Measurements from ENCODE around the gene SEC14L1.
A peak's percentile ranks its signal among the peaks of the same experiment; 100 is the strongest.

SEC14L1 gene

DNA sequence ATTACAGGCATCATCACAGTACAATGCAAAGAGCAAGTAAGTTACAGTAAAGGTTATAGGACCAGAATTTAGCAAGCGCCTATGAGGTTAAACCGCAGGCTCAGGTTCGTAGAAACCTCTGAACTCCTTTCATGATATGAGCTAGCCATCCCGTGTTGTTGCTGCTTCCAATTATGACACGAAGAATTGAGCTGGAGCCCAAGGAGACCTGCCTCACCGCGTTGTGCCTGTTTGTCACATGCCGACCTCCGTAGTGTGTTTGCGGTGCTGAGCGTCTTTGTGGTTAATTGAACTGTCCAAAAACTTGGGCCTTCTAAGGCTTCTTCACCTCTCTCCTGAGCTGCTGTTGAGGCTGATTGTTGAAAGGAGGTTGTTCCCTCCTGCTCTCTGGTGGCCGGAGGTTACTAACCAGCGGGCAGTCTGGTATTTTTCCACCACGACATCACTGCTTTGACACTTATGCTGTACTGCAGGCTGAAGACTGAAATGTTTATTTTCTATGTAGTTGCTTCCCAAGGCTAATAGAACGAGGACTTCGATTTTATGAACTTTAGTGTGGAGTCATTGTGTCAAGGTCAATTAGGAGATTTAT is 67.5 kb downstream of the SEC14L1 start:
- no peak overlapping the region for H3K9ac ChIP-seq (ENCODE audit: low read length in 2 of 2)
- H3K9me3 ChIP-seq (ENCODE audit: control insufficient read depth in 2 of 2, low read length in 2 of 2): no peaks in the 10 kb centered on the region
- H3K27ac ChIP-seq (ENCODE audit: low read length): no peak overlapping the region
- H3K27me3 ChIP-seq (ENCODE audit: control insufficient read depth in 1 of 2, insufficient read depth in 2 of 2, low read length in 2 of 2): no peaks in the 10 kb centered on the region
- peaks cover 10% of the 10 kb centered on the region for H3K4me1 ChIP-seq (ENCODE audit: control insufficient read depth, insufficient read depth, low read length)
- H3K36me3 ChIP-seq (ENCODE audit: control insufficient read depth in 2 of 2, insufficient read depth in 2 of 2, low read length in 2 of 2): peaks cover 52 to 71% of the 10 kb centered on the region in 2 donors
- peak overlapping the region in 1 of 2 donors; percentile 15 for H3K4me3 ChIP-seq (ENCODE audit: low read length in 2 of 2)

DNA sequence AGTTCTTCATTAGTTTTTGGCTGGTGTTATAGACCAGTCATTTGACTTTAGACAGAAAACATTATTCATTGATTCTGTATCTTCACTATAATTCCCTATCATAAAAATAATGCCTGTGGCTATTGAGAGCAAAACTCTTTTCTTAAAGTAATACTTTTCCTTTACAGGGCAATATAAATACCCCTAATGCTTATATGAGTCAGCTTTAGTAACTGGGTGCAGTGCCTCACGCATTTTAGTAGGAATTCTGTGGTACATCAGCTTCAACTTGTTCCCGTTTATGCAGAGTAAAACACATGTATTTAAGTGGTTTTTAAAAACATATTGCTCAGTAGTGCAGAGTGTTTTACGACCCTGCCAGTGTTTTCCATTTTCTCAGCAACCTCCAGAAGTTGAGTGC is 68.1 kb downstream of the SEC14L1 start:
- peaks cover 10% of the 10 kb centered on the region for H3K4me1 ChIP-seq (ENCODE audit: control insufficient read depth, insufficient read depth, low read length)
- H3K4me3 ChIP-seq (ENCODE audit: low read length in 2 of 2): no peak overlapping the region
- peak overlapping the region; percentile 13 for H3K27ac ChIP-seq (ENCODE audit: low read length)
- no peaks in the 10 kb centered on the region for H3K27me3 ChIP-seq (ENCODE audit: control insufficient read depth in 1 of 2, insufficient read depth in 2 of 2, low read length in 2 of 2)
- H3K36me3 ChIP-seq (ENCODE audit: control insufficient read depth in 2 of 2, insufficient read depth in 2 of 2, low read length in 2 of 2): peaks cover 54 to 71% of the 10 kb centered on the region in 2 donors
- no peaks in the 10 kb centered on the region for H3K9me3 ChIP-seq (ENCODE audit: control insufficient read depth in 2 of 2, low read length in 2 of 2)
- H3K9ac ChIP-seq (ENCODE audit: low read length in 2 of 2): no peak overlapping the region

- no peak overlapping the region for H3K9ac ChIP-seq (ENCODE audit: low read length in 2 of 2)
- peaks cover 56 to 75% of the 10 kb centered on the region in 2 donors for H3K36me3 ChIP-seq (ENCODE audit: control insufficient read depth in 2 of 2, insufficient read depth in 2 of 2, low read length in 2 of 2)
- H3K27me3 ChIP-seq (ENCODE audit: control insufficient read depth in 1 of 2, insufficient read depth in 2 of 2, low read length in 2 of 2): no peaks in the 10 kb centered on the region
- H3K4me3 ChIP-seq (ENCODE audit: low read length in 2 of 2): no peak overlapping the region
- H3K4me1 ChIP-seq (ENCODE audit: control insufficient read depth, insufficient read depth, low read length): peaks cover 10% of the 10 kb centered on the region
- peak overlapping the region; percentile 13 for H3K27ac ChIP-seq (ENCODE audit: low read length)
- H3K9me3 ChIP-seq (ENCODE audit: control insufficient read depth in 2 of 2, low read length in 2 of 2): no peaks in the 10 kb centered on the region
Observed at GRCh38 chr17:77209330-77209748, 68.6 kb downstream of the SEC14L1 start.

- no peak overlapping the region for H3K9ac ChIP-seq (ENCODE audit: low read length in 2 of 2)
- no peak overlapping the region for H3K27ac ChIP-seq (ENCODE audit: low read length)
- peaks cover 55 to 76% of the 10 kb centered on the region in 2 donors for H3K36me3 ChIP-seq (ENCODE audit: control insufficient read depth in 2 of 2, insufficient read depth in 2 of 2, low read length in 2 of 2)
- no peaks in the 10 kb centered on the region for H3K27me3 ChIP-seq (ENCODE audit: control insufficient read depth in 1 of 2, insufficient read depth in 2 of 2, low read length in 2 of 2)
- H3K4me1 ChIP-seq (ENCODE audit: control insufficient read depth, insufficient read depth, low read length): peaks cover 10% of the 10 kb centered on the region
- H3K9me3 ChIP-seq (ENCODE audit: control insufficient read depth in 2 of 2, low read length in 2 of 2): no peaks in the 10 kb centered on the region
- no peak overlapping the region for H3K4me3 ChIP-seq (ENCODE audit: low read length in 2 of 2)
Observed at GRCh38 chr17:77210331-77210730, 69.6 kb downstream of the SEC14L1 start.

DNA sequence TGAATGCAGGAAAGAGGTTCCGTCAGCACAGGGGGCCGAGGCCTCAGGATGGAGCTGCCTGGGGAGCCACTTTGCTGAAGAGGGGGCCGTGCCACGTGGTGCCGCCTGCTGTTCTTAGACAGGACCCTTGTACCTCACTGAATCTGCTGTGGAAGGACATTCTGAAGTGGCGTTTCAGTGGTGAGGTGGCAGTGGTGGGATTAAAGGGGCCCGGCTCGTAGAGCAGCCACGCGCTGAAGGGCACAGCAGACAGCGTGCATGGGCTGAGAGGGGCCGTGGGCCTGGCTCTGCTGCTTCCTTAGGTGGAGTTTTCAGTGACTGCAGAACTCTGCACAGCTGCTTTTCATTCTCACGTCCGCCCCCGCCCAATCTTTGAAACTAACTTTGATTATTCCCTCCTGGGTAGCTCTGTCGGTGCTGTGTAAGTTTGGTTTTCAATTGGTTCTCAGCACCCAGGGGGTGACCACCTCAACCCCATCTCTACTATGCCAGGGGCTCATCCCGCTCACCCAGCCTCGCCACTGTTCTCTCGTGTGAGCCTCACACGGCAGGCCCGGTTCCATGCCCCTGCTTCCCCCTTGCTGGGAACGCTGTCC is 70.3 kb downstream of the SEC14L1 start:
- H3K9me3 ChIP-seq (ENCODE audit: control insufficient read depth in 2 of 2, low read length in 2 of 2): no peaks in the 10 kb centered on the region
- no peak overlapping the region for H3K9ac ChIP-seq (ENCODE audit: low read length in 2 of 2)
- H3K4me3 ChIP-seq (ENCODE audit: low read length in 2 of 2): no peak overlapping the region
- H3K27me3 ChIP-seq (ENCODE audit: control insufficient read depth in 1 of 2, insufficient read depth in 2 of 2, low read length in 2 of 2): no peaks in the 10 kb centered on the region
- peaks cover 51 to 68% of the 10 kb centered on the region in 2 donors for H3K36me3 ChIP-seq (ENCODE audit: control insufficient read depth in 2 of 2, insufficient read depth in 2 of 2, low read length in 2 of 2)
- no peak overlapping the region for H3K27ac ChIP-seq (ENCODE audit: low read length)
- H3K4me1 ChIP-seq (ENCODE audit: control insufficient read depth, insufficient read depth, low read length): peaks cover 10% of the 10 kb centered on the region

GRCh38 chr17:77211681-77212080 is 70.9 kb downstream of the SEC14L1 start:
- Histone ChIP-seq H3K27ac (ENCODE audit: low read length) (no peak overlapping the region), H3K4me1 (ENCODE audit: control insufficient read depth, insufficient read depth, low read length) (peaks cover 10% of the 10 kb centered on the region), H3K36me3 (ENCODE audit: control insufficient read depth in 2 of 2, insufficient read depth in 2 of 2, low read length in 2 of 2) (peaks cover 45 to 68% of the 10 kb centered on the region in 2 donors), H3K9me3 (ENCODE audit: control insufficient read depth in 2 of 2, low read length in 2 of 2) (no peaks in the 10 kb centered on the region), H3K4me3 (ENCODE audit: low read length in 2 of 2) (no peak overlapping the region), H3K27me3 (ENCODE audit: control insufficient read depth in 1 of 2, insufficient read depth in 2 of 2, low read length in 2 of 2) (no peaks in the 10 kb centered on the region), H3K9ac (ENCODE audit: low read length in 2 of 2) (no peak overlapping the region)

DNA sequence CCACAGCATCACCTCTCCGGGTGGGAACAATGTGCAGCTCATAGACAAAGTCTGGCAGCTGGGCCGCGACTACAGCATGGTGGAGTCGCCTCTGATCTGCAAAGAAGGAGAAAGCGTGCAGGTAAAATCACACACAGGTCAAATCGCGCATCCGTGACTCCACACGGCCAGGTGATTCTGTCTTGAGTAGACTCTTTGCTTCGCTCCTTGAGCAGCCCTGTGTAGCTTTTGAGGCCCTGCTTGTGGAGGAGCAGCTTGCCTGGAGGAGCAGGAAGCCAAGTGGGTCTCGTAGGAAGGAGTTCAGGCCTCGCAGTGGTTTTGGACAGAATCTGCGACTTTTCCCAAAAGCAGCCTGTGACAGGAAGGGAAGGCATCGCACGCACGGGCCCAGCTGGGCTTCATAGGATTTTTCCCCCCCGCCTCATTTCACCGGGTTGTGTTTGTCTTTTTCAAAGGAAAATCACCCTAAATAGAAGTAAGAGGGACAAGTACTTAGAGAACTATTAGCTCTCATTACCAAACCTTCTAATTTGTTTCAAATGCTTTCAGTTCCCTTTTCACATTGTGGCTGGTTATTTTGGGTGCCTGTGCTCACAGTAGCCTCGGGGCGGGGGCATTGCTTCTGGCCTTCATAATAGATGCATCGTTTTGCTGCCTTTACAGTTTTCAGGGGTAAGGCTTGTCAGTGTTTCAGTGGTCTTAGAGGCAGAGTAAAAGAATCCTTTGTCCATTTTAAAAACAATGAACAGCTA is 71.5 kb downstream of the SEC14L1 start:
- Histone ChIP-seq H3K9me3 (ENCODE audit: control insufficient read depth in 2 of 2, low read length in 2 of 2) (no peaks in the 10 kb centered on the region), H3K27me3 (ENCODE audit: control insufficient read depth in 1 of 2, insufficient read depth in 2 of 2, low read length in 2 of 2) (no peaks in the 10 kb centered on the region), H3K27ac (ENCODE audit: low read length) (no peak overlapping the region), H3K9ac (ENCODE audit: low read length in 2 of 2) (no peak overlapping the region), H3K36me3 (ENCODE audit: control insufficient read depth in 2 of 2, insufficient read depth in 2 of 2, low read length in 2 of 2) (peaks cover 44 to 69% of the 10 kb centered on the region in 2 donors), H3K4me1 (ENCODE audit: control insufficient read depth, insufficient read depth, low read length) (peaks cover 10% of the 10 kb centered on the region), H3K4me3 (ENCODE audit: low read length in 2 of 2) (no peak overlapping the region)

DNA sequence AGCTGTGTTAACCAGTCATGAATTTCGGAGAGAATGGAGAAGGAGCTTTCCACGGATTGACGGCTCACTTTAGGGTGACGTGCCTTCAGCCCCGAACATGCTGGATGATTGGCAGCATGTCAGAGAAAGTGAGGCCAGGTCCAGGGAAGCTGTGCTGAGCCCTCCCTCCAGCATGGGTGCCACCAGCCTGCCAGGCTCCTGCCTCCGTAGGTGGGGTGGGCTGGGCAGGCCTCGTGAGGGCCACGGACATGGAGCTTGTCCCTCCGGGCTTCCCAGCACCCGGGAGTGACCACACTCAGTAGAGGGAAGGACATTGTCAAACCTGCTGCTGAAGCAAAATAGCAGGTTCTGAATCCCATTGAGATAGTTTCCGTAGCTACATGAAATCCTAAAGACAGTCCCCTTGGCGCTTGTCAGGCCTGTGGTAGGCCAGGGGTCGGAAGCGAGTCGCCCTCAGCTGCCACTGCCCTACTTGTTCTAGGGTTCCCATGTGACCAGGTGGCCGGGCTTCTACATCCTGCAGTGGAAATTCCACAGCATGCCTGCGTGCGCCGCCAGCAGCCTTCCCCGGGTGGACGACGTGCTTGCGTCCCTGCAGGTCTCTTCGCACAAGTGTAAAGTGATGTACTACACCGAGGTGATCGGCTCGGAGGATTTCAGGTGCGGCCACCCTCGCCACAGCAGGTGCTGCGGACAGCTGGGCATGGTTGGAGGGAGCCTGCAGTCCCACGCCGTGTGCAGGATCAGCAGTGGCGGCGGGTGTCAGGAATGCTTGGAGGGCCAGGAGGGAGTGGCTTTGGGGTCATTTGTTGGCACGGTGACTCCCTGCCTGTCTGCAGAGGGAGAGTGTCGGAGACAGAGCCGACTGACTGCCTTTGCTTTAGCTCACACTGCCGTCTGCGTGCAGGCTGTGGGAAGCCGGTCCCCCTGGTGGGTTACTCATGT is 72.3 kb downstream of the SEC14L1 start:
- Histone ChIP-seq H3K9me3 (ENCODE audit: control insufficient read depth in 2 of 2, low read length in 2 of 2) (no peaks in the 10 kb centered on the region), H3K27me3 (ENCODE audit: control insufficient read depth in 1 of 2, insufficient read depth in 2 of 2, low read length in 2 of 2) (no peaks in the 10 kb centered on the region), H3K4me3 (ENCODE audit: low read length in 2 of 2) (no peak overlapping the region), H3K4me1 (ENCODE audit: control insufficient read depth, insufficient read depth, low read length) (peaks cover 8% of the 10 kb centered on the region), H3K27ac (ENCODE audit: low read length) (no peak overlapping the region), H3K36me3 (ENCODE audit: control insufficient read depth in 2 of 2, insufficient read depth in 2 of 2, low read length in 2 of 2) (peaks cover 44 to 73% of the 10 kb centered on the region in 2 donors), H3K9ac (ENCODE audit: low read length in 2 of 2) (no peak overlapping the region)

GRCh38 chr17:77213778-77214132 is 73.0 kb downstream of the SEC14L1 start:
- H3K27me3 ChIP-seq (ENCODE audit: control insufficient read depth in 1 of 2, insufficient read depth in 2 of 2, low read length in 2 of 2): no peaks in the 10 kb centered on the region
- peaks cover 44 to 71% of the 10 kb centered on the region in 2 donors for H3K36me3 ChIP-seq (ENCODE audit: control insufficient read depth in 2 of 2, insufficient read depth in 2 of 2, low read length in 2 of 2)
- H3K4me1 ChIP-seq (ENCODE audit: control insufficient read depth, insufficient read depth, low read length): peaks cover 3% of the 10 kb centered on the region

GRCh38 chr17:77214328-77214727 is 73.6 kb downstream of the SEC14L1 start:
- H3K9me3 ChIP-seq (ENCODE audit: control insufficient read depth in 2 of 2, low read length in 2 of 2): no peaks in the 10 kb centered on the region
- H3K4me1 ChIP-seq (ENCODE audit: control insufficient read depth, insufficient read depth, low read length): peaks cover 3% of the 10 kb centered on the region
- no peak overlapping the region for H3K4me3 ChIP-seq (ENCODE audit: low read length in 2 of 2)
- H3K27ac ChIP-seq (ENCODE audit: low read length): no peak overlapping the region
- H3K9ac ChIP-seq (ENCODE audit: low read length in 2 of 2): no peak overlapping the region
- peaks cover 44 to 71% of the 10 kb centered on the region in 2 donors for H3K36me3 ChIP-seq (ENCODE audit: control insufficient read depth in 2 of 2, insufficient read depth in 2 of 2, low read length in 2 of 2)
- H3K27me3 ChIP-seq (ENCODE audit: control insufficient read depth in 1 of 2, insufficient read depth in 2 of 2, low read length in 2 of 2): no peaks in the 10 kb centered on the region

More at GRCh38 chr17:77213778-77214132, 73.0 kb downstream of the SEC14L1 start:
- H3K9me3 ChIP-seq (ENCODE audit: control insufficient read depth in 2 of 2, low read length in 2 of 2): no peaks in the 10 kb centered on the region
- no peak overlapping the region for H3K27ac ChIP-seq (ENCODE audit: low read length)
- no peak overlapping the region for H3K9ac ChIP-seq (ENCODE audit: low read length in 2 of 2)
- no peak overlapping the region for H3K4me3 ChIP-seq (ENCODE audit: low read length in 2 of 2)

All from stomach smooth muscle (tissue), 2 donors.